GM13976 (cell line): ENCODE measurements around the gene ADCY5.

Source experiments
- DNase-seq: peaks from one replicate; pipeline ENCODE4 v3.0.0; 2012; ENCODE audit warnings: low spot score
- in situ Hi-C: fragments of 300-500 bp; cut with MboI; formaldehyde crosslinking; loops from one replicate; pipeline ENCODE4 v1.12.0; 2022; ENCODE audit warnings: low sequenced_read_pairs, mixed read lengths, inconsistent platforms; ENCODE audit not compliant: unreplicated experiment
- TF ChIP-seq, protein P1 (sequence below): IDR thresholded peaks from 2 replicates; pipeline ENCODE4 v1.5.1; 2012; ENCODE audit warnings: borderline replicate concordance, mild to moderate bottlenecking; ENCODE audit not compliant: insufficient read depth; ENCODE audit errors: extremely low read depth, missing control alignments, control extremely low read depth

Gene ADCY5

DNA sequence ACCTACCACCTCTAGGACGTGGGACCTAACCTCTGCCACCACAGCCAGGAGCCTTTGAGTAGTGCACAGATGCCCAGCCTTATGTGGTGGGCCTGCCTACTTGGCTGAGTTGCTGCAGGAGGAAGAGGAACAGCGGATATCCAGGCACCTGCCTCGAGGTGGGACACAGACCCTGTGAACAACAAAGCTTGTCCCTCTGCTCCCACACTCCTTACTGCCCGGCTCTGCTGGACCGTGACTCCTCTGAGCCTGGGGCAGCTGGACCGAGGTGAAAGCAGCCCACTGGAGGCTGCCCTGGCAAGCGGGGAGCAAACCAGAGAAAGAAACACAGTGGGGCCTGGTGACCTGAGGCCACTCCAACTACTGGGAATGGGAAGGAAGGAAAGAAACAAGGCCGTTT lies 149.3 kb downstream of the ADCY5 start:
- in situ Hi-C loops = no loop called here
- TF ChIP-seq, protein P1, sequence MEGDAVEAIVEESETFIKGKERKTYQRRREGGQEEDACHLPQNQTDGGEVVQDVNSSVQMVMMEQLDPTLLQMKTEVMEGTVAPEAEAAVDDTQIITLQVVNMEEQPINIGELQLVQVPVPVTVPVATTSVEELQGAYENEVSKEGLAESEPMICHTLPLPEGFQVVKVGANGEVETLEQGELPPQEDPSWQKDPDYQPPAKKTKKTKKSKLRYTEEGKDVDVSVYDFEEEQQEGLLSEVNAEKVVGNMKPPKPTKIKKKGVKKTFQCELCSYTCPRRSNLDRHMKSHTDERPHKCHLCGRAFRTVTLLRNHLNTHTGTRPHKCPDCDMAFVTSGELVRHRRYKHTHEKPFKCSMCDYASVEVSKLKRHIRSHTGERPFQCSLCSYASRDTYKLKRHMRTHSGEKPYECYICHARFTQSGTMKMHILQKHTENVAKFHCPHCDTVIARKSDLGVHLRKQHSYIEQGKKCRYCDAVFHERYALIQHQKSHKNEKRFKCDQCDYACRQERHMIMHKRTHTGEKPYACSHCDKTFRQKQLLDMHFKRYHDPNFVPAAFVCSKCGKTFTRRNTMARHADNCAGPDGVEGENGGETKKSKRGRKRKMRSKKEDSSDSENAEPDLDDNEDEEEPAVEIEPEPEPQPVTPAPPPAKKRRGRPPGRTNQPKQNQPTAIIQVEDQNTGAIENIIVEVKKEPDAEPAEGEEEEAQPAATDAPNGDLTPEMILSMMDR = no peak
- DNase-seq = no peak

DNA sequence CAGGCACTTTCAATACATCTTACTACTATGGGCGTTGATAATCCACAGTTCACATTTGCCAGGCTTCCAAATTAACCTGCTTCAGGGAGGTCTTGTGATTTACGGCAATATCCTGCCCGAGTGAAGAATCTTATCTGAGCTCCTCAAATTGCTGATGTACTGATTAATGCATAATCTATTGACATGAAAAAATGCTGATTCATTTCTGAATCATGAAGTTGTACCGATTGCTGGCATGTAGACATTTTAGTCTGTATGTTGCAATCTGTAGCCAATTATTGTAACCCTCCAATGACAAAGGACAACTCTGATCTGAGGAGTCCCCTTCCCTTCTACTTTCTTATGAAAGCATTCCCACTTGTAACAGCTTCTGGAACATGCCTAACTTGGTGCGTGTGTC lies 150.0 kb downstream of the ADCY5 start:
- DNase-seq = no peak
- TF ChIP-seq, protein P1 = no peak
- in situ Hi-C loops = no loop called here

DNA sequence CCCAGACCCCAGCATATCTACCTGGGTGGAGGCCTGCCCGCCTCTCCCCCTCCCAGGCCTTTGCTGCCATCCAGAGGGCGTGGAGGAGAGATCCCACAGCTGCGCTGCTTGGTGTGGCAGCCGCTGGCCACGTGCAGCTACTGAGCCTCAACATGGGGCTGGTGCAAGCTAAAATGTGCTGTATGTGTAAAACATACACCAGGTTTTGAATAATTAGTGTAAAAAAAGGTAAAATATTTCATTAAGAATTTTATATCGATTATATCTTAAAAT lies 151.3 kb downstream of the ADCY5 start:
- no peak for DNase-seq
- in situ Hi-C loops = no loop called here
- TF ChIP-seq, protein P1 = no peak

DNA sequence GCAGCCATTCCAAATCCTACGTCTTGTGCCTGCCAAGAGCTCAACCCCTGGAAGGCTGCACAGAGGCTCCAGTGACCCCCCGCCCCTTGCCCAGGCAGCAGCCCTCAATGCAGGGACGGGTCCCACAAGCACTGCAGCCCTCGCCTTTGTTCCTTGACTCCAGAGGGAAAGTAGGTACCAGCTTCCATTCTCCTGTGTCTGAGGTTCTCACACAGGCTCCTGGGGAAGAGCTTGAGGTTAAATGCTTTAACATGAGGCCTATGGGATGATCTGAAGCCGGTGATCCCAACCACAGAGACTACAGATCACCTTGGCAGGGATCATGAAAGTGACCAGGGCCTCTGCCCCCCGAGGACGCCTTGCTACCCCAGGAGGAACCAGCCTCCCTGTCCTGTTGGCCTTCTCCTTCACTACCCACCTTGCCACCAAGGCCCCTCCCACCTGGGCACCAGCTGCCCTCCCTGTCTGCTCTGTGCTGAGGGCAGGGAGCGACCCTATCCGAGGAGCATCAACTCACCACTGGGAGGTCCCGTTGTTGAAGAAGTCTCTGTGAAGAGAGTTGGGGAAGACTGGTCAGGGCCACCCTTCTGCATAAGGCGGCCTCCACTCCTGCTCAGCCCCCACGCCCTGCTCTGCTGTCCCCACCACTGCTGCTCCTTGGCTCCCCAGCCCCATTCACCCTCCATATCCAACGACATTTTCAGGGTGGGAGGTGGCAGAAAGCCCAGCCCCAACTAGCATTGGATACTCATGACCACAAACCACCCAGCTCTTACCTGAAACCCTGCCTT lies 151.9 kb downstream of the ADCY5 start:
- no peak for DNase-seq

DNA sequence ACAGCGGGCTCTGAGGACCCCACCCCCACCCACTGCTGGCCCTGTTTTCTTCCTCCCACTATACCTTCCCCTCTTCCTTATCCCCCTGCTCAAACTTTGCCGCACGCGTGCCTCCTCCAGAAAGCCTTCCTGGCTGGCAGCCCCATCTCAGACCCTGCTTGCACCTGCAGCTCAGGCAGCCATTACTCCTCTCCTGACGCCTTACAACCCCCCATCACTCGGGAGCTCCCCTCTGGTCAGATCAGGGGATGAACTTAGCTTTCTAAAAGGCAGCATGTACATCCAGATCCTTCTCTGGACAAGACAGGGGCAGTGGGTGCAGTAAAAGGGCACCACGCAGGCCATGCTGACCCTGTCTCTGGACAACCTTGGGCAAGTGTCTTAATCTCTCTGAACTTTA lies 152.6 kb downstream of the ADCY5 start:
- TF ChIP-seq, protein P1 = no peak
- in situ Hi-C loops = no loop called here
- DNase-seq = no peak

More for the DNA sequence above, 151.9 kb downstream of the ADCY5 start:
- in situ Hi-C loops = no loop called here
- TF ChIP-seq, protein P1 = no peak

DNA sequence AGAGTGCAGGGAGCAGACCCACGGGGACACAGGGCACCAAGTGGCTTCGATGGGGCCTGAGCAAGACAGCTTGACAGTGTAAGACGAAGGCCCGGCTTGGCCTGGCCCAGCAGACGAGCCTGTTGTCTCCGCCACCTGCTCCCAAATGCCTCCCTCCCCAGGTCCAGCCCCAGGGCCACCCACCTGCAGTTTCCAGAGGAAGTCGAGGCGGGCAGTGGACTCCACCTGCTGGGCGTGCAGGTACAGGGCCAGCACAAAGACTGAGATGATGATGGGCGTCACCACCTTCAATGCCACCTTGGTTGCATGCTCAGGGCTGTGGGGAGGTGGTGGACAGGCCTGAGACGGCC lies 153.0 kb downstream of the ADCY5 start:
- in situ Hi-C loops = no loop called here
- no peak for DNase-seq
- TF ChIP-seq, protein P1 = no peak

DNA sequence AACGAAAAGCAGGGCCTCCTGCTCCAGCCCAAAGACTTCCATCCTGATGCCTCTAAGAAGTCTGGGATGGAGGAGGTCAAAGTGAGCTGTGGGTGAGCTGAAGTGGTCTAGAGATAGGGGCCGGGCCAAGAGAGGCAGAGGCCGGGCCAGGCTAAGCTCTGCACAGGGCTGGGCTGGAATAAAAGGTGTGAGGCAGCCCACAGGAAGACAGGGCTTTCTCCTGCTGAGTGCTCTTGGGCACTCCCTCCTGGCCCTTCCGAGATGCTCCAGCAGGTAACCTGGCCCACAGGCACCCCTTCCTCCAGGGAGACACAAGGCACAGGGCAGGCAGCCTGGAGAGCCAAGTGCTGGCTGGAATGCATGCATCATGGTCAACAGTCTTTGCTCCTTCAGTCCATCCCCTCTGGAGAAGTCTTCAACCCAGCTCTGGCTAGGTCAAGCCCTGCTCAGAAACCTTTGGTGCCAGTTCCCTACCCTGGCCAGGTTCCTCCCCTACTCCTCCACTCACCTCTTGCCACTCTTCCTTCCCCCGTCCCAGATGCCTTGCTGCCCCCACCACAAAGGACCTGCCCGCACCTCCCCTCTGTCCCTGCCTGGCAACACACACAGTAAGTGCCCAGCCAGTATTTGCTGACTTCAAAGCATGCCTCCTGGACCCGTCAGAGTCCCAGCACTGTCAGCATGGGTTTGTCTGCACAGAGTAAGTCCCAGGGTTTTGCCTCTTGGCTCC lies 153.6 kb downstream of the ADCY5 start:
- in situ Hi-C loops = no loop called here
- no peak for DNase-seq
- TF ChIP-seq, protein P1 = no peak
